GM18519 (cell line): ENCODE data around the gene SMARCA2.

Experiments
- ATAC-seq: cut with Tn5 transposase; IDR thresholded peaks from one replicate; pipeline ENCODE4 v1.9.1; 2021; ENCODE audit warnings: mild to moderate bottlenecking, moderate library complexity; ENCODE audit not compliant: unreplicated experiment, low FRiP score

The SMARCA2 gene

GRCh38 chr9:2199999-2200796 lies 185.1 kb downstream of the SMARCA2 start:
- no peak for ATAC-seq

DNA sequence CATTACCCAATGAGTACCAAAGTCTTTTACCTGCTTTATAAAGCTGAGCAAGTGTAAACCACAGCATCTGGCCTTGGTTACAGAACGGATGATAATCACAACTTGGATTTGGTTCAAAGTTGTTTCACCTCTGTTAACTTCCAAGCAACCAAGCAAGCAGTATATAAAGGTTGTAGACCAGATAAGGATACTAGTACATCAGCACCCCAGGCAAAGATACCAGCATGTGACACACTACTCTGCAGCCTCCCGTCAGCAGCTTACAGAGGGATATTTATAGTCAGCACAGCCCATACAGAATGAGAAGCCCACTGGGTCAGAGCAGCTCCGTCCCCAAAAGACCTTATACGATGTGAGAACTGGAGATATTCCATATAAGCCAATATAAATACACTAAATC lies 193.3 kb downstream of the SMARCA2 start:
- no peak for ATAC-seq

- ATAC-seq = no peak
Measured at GRCh38 chr9:2208991-2209390, 193.8 kb downstream of the SMARCA2 start.

- ATAC-seq = no peak
Measured at GRCh38 chr9:2209400-2209799, 194.3 kb downstream of the SMARCA2 start.

DNA sequence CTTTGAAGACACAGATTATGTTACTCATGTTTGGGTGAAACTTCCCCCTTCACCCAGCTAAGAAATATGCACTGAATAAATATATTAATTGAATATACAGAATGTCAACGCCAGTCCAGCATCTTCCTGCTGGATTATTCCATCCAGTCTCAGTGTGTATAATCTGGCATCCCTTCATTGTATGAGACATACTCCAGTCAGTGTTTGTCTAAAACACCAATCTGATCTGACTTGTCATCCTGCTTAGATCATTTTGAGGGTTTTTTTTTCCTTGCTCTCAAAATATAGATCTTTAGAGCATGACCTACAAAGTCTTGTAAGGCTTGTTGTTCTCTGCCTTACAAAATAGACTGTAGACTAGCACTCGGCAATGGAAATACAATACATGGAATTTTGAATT lies 195.1 kb downstream of the SMARCA2 start:
- ATAC-seq = no peak

DNA sequence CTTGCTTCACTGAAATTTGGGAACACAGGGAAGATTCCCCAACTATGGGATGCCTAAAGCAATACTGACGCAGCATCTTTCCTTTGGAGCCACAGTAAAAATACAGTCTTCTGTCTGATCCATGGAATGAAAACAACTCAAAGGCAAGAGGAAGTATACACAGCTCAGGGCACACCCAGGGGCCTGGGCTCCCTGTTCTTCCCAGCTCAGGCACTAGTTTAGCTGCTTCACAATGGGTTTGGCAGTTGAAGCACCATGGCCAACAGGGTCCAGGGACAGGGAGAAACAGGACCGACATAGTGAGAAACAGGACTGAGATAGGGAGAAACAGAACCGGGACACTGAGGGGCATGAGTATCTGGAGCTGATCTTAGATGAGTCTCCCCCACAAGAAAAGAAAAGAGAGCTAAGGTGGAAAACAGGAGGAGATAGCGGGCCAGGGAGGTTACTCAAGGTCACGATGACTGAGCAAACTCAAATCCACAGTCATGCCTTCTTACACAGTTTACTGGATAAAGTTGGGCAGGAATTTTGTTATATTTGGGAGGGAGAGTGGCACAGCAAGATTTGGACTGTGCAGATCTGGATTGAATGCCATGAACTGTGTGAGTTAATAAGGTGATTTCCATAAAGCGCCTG lies 198.8 kb downstream of the SMARCA2 start:
- ATAC-seq = no peak

- ATAC-seq = no peak
Measured at GRCh38 chr9:2214707-2215106, 199.6 kb downstream of the SMARCA2 start.

- no peak for ATAC-seq
Measured at GRCh38 chr9:2215921-2216441, 200.8 kb downstream of the SMARCA2 start.

- no peak for ATAC-seq
Measured at GRCh38 chr9:2216591-2216990, 201.4 kb downstream of the SMARCA2 start.

DNA sequence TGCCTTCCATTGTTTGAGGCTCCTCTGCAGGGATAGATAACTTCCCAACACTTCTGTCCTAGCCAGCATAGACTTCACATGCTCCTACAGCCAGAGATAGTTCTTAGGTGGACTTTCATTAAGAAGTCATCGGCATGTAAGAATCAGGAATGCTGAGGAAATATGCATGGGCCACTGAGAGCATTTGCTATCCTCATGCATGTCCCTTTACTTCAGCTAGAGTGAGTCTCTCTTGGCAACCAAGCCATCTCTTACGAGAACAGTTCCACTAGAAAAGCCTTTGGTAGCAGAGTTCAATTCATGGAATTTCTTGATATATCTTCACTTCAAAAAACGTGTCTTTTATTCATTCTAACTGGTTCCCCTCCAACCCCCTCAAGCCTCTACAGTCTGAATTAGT lies 202.4 kb downstream of the SMARCA2 start:
- ATAC-seq = no peak

- ATAC-seq = no peak
Measured at GRCh38 chr9:2220036-2220435, 204.9 kb downstream of the SMARCA2 start.

- ATAC-seq = no peak
Measured at GRCh38 chr9:2227144-2227867, 212.2 kb downstream of the SMARCA2 start.

DNA sequence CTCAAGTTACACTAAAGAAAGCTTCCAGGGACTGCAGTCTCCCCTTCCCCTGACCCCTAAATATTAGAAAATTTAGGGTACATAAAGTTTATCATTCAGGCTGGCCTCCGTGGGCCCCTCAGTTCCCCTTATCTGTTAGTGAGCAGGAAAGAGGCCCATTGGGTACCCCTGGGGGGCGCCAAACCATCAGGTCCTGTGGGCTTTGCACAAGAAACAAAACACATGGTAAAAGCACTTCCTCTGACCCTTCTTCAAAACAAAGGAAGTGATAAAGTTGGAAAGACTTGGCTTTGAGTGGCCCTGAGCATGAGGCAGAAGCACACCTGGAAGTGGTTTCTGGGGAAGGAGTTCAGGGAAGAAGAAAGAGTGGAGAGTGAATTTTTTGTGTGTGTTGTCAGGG lies 213.0 kb downstream of the SMARCA2 start:
- ATAC-seq = no peak

DNA sequence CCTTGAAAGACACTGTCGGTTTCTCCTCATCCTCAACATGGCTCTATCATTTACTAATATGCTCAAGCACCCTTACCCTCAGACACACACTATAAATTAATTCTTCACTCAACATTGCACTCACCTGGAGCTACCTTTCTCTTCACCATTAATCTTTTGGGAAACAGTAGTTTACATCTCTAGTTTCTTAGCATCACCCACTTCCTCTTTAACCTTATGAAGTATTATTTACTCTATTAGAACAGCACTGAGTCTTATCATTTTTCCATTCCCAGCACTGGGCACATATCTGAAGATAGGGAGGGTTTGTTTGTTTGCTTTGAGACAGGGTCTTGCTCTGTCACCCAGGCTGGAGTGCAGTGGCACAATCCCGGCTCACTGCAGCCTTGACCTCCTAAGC lies 213.5 kb downstream of the SMARCA2 start:
- ATAC-seq = no peak

- peak; percentile 77 for ATAC-seq
Measured at GRCh38 chr9:2229109-2229721, 214.1 kb downstream of the SMARCA2 start.

DNA sequence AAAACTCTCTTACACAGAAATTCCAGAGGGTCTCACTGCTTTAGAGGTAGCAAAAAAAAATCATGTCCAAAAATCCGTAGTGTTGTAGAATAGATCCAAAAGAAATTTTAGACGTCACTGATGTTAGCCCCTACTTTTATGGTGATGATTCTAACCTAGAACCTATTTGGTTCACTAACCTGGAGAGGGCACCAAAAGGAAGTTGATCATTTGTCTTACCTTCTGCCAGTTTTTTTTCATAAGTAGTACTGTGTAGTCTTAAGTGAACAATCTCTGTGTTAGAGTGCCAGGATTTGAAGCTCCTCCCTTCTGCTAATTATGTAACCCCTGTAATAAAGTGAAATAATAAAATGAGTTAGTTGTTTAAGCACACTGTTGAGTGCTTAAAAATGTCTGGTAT lies 215.2 kb downstream of the SMARCA2 start:
- ATAC-seq = no peak

DNA sequence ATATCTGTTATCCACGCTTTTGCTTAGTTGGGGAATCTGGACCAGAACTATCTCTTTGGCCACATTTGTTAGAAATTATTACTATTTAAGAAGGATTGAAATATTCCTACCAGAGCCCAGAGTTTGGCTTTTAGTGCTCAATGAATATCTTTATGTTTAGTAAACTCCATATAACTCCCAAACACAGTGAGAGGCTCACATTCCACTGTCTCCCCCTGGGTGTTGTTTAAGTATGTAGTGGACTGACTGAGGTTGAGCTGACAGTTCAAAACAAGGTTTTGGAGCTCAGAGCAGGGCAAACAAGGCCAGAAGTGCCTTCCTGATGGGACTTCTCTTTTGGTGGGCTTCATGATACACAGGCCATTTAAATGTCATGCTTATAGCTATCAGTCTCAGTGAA lies 216.0 kb downstream of the SMARCA2 start:
- ATAC-seq = no peak

GRCh38 chr9:2231829-2232228 lies 216.7 kb downstream of the SMARCA2 start:
- no peak for ATAC-seq

GRCh38 chr9:2233274-2233673 lies 218.1 kb downstream of the SMARCA2 start:
- no peak for ATAC-seq

- no peak for ATAC-seq
Measured at GRCh38 chr9:2234371-2234893, 219.3 kb downstream of the SMARCA2 start.

- no peak for ATAC-seq
Measured at GRCh38 chr9:2235623-2236022, 220.5 kb downstream of the SMARCA2 start.
